Body of pancreas (tissue), 4 donors: ENCODE measurements around the gene NSD2.
"Not testable (repeated sequence)": the region's sequence is repeated elsewhere in the genome, so short reads cannot be mapped to it uniquely, and the experiment has no call there.

Experiments
- POLR2A ChIP-seq, 3 donors: fragments of 450-650 bp; IDR thresholded peaks; one replicate each; pipeline ENCODE4 v1.6.1; 2016; ENCODE audit warnings: antibody characterized with exemption in 3 of 3, mild to moderate bottlenecking in 2 of 3
- TF ChIP-seq, protein P1 (sequence below), 7 experiments: fragments of 450-650 bp in 4 of 7; fragments of 200-600 bp in 3 of 7; sonication (generic) in 3 of 7; IDR thresholded peaks; one replicate each; pipeline ENCODE4 v1.5.1; 2016 to 2019; ENCODE audit warnings: antibody characterized with exemption in 7 of 7

DNA sequence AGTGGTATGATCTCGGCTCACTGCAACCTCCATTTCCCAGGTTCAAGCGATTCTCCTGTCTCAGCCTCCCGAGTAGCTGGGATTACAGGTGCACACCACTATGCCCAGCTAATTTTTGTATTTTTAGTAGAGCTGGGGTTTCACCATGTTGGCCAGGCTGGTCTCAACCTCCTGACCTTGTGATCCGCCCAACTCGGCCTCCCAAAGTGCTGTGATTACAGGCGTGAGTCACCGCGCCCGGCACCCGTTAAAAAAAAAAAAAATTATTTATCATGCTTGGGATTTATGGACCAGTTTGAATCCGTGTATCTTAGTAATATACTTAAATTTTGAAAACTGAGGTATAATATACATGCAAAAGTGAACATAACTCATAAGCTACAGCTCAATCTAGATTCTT lies 38.5 kb downstream of the NSD2 start:
- TF ChIP-seq, protein P1, sequence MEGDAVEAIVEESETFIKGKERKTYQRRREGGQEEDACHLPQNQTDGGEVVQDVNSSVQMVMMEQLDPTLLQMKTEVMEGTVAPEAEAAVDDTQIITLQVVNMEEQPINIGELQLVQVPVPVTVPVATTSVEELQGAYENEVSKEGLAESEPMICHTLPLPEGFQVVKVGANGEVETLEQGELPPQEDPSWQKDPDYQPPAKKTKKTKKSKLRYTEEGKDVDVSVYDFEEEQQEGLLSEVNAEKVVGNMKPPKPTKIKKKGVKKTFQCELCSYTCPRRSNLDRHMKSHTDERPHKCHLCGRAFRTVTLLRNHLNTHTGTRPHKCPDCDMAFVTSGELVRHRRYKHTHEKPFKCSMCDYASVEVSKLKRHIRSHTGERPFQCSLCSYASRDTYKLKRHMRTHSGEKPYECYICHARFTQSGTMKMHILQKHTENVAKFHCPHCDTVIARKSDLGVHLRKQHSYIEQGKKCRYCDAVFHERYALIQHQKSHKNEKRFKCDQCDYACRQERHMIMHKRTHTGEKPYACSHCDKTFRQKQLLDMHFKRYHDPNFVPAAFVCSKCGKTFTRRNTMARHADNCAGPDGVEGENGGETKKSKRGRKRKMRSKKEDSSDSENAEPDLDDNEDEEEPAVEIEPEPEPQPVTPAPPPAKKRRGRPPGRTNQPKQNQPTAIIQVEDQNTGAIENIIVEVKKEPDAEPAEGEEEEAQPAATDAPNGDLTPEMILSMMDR (IDR thresholded peaks at IDR 0.05) = not testable (repeated sequence)
- TF ChIP-seq POLR2A (IDR thresholded peaks at IDR 0.05) = not testable (repeated sequence)
